ENCODE results near the gene BAZ2B. TPM values are rescaled to one million over a fixed set of nuclear protein-coding genes. Genes with fewer than 3 reads are reported as not detected.

The BAZ2B gene
- total and polyA plus RNA-seq, 2 experiments from 2014 or later = 51.7 to 62.9 TPM

DNA sequence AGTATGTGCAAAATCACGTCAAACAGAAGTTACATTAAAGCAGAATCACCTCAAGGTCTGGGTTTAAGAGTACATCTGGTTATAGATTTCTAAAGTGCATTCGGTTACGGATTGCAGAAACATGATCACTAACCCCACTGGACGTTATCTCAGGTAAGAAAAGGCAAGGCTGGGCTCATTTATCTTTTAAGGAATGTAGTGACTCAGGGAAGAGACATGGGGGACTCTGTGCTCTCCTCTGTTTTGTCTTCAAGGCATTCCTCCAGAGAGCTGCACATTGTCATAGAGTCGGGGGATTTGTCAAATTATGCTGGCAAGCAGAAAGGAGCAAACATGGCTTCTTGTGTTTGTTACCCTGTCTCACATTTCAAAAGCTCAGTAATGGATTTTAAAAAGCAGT is 344.2 kb downstream of the BAZ2B start:
- no peaks in the 10 kb centered on the region for H3K9me3 Mint-ChIP-seq
- H3K4me2 ChIP-seq = no peak overlapping the region
- H2AFZ ChIP-seq = no peak overlapping the region
- peaks cover 4% of the 10 kb centered on the region; the same call in 1 of the 2 replicates for H3K36me3 ChIP-seq (ENCODE audit: insufficient read depth)
- H3K4me3 ChIP-seq = no peak overlapping the region
- no peaks in the 10 kb centered on the region for H3K4me1 ChIP-seq (ENCODE audit: insufficient read depth)
- no peak overlapping the region for H3K27ac ChIP-seq (ENCODE audit: low read depth)
- no peak for TF ChIP-seq NANOG (IDR thresholded peaks at IDR 0.05; ENCODE audit: borderline replicate concordance)
- H3F3A ChIP-seq (replicated peaks; ENCODE audit: low read depth) = no peaks in the 10 kb centered on the region
- H3K27ac Mint-ChIP-seq = 0 out of 2 replicates have a peak overlapping the region, but pooled peaks have one; percentile 21
- peak; percentile 76 for ATAC-seq
- H3K27me3 ChIP-seq (ENCODE audit: insufficient read depth) = no peaks in the 10 kb centered on the region
- no peaks in the 10 kb centered on the region for H3K79me2 ChIP-seq (replicated peaks; ENCODE audit: insufficient read depth)
- H3K9me2 ChIP-seq (ENCODE audit: insufficient read depth) = no peaks in the 10 kb centered on the region
- H4K20me1 ChIP-seq (replicated peaks; ENCODE audit: insufficient read depth) = no peaks in the 10 kb centered on the region
- no peak overlapping the region for H3K4me3 Mint-ChIP-seq
- H3K4me1 Mint-ChIP-seq = peaks cover 4% of the 10 kb centered on the region; the same call in 2 of the 3 replicates
- peak; percentile 39 for DNase-seq (ENCODE audit: low spot score)
- peaks cover 5% of the 10 kb centered on the region; the same call in 2 of the 3 replicates for H3K36me3 Mint-ChIP-seq (ENCODE audit: low read depth)
- peaks cover 2% of the 10 kb centered on the region for H3K27me3 Mint-ChIP-seq (ENCODE audit: insufficient read depth, low read depth, poor library complexity)

DNA sequence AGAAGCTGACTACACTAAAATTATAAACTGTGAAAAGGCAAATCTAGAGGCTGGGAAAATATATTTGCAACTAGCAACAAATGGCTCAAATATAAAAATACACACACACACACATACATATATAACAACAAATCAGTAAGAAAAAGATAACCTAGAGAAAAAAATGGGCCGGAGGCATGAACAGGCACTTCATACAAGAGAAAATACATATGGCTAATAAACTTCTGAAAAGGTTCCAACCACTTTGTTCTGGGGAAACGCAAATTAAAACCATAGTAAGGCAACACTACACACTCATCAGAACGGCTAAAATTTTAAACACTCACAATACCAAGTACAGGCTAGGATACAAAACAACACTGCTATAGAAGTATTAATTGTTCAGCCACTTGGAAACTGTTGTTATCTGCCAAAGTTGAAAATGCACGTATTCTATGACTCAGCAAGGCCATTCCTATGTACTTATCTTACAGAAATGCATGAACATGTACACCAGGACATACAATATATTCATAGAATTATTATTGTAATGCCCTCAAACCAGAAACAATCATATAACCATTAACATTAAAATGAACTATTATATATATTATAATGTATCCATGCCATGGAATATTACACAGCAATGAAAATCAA is 345.5 kb downstream of the BAZ2B start:
- H3K27ac ChIP-seq (ENCODE audit: low read depth) = no peak overlapping the region
- no peaks in the 10 kb centered on the region for H3K79me2 ChIP-seq (replicated peaks; ENCODE audit: insufficient read depth)
- no peaks in the 10 kb centered on the region for H3K9me2 ChIP-seq (ENCODE audit: insufficient read depth)
- no peaks in the 10 kb centered on the region for H3K4me1 ChIP-seq (ENCODE audit: insufficient read depth)
- H3K4me3 ChIP-seq = no peak overlapping the region
- no peaks in the 10 kb centered on the region for H3K27me3 ChIP-seq (ENCODE audit: insufficient read depth)
- H2AFZ ChIP-seq = no peak overlapping the region
- no peak overlapping the region for H3K4me2 ChIP-seq
- no peak overlapping the region for H3K27ac Mint-ChIP-seq
- H3K36me3 Mint-ChIP-seq (ENCODE audit: low read depth) = peaks cover 7% of the 10 kb centered on the region; the same call in 2 of the 3 replicates
- ATAC-seq = no peak
- H4K20me1 ChIP-seq (replicated peaks; ENCODE audit: insufficient read depth) = no peaks in the 10 kb centered on the region
- peaks cover 4% of the 10 kb centered on the region; the same call in 1 of the 2 replicates for H3K36me3 ChIP-seq (ENCODE audit: insufficient read depth)
- no peak overlapping the region for H3K4me3 Mint-ChIP-seq
- TF ChIP-seq, protein P1, sequence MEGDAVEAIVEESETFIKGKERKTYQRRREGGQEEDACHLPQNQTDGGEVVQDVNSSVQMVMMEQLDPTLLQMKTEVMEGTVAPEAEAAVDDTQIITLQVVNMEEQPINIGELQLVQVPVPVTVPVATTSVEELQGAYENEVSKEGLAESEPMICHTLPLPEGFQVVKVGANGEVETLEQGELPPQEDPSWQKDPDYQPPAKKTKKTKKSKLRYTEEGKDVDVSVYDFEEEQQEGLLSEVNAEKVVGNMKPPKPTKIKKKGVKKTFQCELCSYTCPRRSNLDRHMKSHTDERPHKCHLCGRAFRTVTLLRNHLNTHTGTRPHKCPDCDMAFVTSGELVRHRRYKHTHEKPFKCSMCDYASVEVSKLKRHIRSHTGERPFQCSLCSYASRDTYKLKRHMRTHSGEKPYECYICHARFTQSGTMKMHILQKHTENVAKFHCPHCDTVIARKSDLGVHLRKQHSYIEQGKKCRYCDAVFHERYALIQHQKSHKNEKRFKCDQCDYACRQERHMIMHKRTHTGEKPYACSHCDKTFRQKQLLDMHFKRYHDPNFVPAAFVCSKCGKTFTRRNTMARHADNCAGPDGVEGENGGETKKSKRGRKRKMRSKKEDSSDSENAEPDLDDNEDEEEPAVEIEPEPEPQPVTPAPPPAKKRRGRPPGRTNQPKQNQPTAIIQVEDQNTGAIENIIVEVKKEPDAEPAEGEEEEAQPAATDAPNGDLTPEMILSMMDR (conservative IDR thresholded peaks at IDR 0.05; ENCODE audit: low read depth in 2 of 2) = no peak
- TF ChIP-seq EZH2phosphoT487 (IDR thresholded peaks at IDR 0.05; ENCODE audit: unreplicated experiment) (no peak), NANOG (IDR thresholded peaks at IDR 0.05; ENCODE audit: borderline replicate concordance) (no peak), POLR2AphosphoS5 (IDR thresholded peaks at IDR 0.05; ENCODE audit: low read depth) (no peak), STAT1 (IDR thresholded peaks at IDR 0.05; ENCODE audit: unreplicated experiment) (no peak), EZH2 (IDR thresholded peaks at IDR 0.05; ENCODE audit: low read depth, unreplicated experiment) (no peak), ZNF331 (CRISPR knock-in tag; IDR thresholded peaks at IDR 0.05; ENCODE audit: low read depth) (no peak), ZNF114 (CRISPR knock-in tag; IDR thresholded peaks at IDR 0.05) (no peak), CREB1 (CRISPR knock-in tag; IDR thresholded peaks at IDR 0.05; ENCODE audit: low read depth) (no peak)
- TF ChIP-seq, protein P2, sequence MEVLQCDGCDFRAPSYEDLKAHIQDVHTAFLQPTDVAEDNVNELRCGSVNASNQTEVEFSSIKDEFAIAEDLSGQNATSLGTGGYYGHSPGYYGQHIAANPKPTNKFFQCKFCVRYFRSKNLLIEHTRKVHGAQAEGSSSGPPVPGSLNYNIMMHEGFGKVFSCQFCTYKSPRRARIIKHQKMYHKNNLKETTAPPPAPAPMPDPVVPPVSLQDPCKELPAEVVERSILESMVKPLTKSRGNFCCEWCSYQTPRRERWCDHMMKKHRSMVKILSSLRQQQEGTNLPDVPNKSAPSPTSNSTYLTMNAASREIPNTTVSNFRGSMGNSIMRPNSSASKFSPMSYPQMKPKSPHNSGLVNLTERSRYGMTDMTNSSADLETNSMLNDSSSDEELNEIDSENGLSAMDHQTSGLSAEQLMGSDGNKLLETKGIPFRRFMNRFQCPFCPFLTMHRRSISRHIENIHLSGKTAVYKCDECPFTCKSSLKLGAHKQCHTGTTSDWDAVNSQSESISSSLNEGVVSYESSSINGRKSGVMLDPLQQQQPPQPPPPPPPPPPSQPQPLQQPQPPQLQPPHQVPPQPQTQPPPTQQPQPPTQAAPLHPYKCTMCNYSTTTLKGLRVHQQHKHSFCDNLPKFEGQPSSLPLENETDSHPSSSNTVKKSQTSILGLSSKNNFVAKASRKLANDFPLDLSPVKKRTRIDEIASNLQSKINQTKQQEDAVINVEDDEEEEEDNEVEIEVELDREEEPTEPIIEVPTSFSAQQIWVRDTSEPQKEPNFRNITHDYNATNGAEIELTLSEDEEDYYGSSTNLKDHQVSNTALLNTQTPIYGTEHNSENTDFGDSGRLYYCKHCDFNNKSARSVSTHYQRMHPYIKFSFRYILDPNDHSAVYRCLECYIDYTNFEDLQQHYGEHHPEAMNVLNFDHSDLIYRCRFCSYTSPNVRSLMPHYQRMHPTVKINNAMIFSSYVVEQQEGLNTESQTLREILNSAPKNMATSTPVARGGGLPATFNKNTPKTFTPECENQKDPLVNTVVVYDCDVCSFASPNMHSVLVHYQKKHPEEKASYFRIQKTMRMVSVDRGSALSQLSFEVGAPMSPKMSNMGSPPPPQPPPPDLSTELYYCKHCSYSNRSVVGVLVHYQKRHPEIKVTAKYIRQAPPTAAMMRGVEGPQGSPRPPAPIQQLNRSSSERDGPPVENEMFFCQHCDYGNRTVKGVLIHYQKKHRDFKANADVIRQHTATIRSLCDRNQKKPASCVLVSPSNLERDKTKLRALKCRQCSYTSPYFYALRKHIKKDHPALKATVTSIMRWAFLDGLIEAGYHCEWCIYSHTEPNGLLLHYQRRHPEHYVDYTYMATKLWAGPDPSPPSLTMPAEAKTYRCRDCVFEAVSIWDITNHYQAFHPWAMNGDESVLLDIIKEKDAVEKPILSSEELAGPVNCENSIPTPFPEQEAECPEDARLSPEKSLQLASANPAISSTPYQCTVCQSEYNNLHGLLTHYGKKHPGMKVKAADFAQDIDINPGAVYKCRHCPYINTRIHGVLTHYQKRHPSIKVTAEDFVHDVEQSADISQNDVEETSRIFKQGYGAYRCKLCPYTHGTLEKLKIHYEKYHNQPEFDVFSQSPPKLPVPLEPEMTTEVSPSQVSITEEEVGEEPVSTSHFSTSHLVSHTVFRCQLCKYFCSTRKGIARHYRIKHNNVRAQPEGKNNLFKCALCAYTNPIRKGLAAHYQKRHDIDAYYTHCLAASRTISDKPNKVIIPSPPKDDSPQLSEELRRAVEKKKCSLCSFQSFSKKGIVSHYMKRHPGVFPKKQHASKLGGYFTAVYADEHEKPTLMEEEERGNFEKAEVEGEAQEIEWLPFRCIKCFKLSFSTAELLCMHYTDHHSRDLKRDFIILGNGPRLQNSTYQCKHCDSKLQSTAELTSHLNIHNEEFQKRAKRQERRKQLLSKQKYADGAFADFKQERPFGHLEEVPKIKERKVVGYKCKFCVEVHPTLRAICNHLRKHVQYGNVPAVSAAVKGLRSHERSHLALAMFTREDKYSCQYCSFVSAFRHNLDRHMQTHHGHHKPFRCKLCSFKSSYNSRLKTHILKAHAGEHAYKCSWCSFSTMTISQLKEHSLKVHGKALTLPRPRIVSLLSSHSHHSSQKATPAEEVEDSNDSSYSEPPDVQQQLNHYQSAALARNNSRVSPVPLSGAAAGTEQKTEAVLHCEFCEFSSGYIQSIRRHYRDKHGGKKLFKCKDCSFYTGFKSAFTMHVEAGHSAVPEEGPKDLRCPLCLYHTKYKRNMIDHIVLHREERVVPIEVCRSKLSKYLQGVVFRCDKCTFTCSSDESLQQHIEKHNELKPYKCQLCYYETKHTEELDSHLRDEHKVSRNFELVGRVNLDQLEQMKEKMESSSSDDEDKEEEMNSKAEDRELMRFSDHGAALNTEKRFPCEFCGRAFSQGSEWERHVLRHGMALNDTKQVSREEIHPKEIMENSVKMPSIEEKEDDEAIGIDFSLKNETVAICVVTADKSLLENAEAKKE (CRISPR knock-in tag; IDR thresholded peaks at IDR 0.05) = no peak
- TF ChIP-seq, protein P3, sequence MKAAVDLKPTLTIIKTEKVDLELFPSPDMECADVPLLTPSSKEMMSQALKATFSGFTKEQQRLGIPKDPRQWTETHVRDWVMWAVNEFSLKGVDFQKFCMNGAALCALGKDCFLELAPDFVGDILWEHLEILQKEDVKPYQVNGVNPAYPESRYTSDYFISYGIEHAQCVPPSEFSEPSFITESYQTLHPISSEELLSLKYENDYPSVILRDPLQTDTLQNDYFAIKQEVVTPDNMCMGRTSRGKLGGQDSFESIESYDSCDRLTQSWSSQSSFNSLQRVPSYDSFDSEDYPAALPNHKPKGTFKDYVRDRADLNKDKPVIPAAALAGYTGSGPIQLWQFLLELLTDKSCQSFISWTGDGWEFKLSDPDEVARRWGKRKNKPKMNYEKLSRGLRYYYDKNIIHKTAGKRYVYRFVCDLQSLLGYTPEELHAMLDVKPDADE (IDR thresholded peaks at IDR 0.05) = no peak
- DNase-seq (ENCODE audit: low spot score) = no peak
- H3K4me1 Mint-ChIP-seq = peaks cover 4% of the 10 kb centered on the region; the same call in 2 of the 3 replicates
- no peaks in the 10 kb centered on the region for H3F3A ChIP-seq (replicated peaks; ENCODE audit: low read depth)
- H3K27me3 Mint-ChIP-seq (ENCODE audit: insufficient read depth, low read depth, poor library complexity) = peaks cover 3% of the 10 kb centered on the region
- H3K9me3 Mint-ChIP-seq = no peaks in the 10 kb centered on the region; the same call in 2 of the 3 replicates

All from GM23338 (cell line).